ENCODE results near the gene RHBDL1. TPM values are rescaled to one million over a fixed set of nuclear protein-coding genes. Genes with fewer than 3 reads are reported as not detected.
A peak's percentile ranks its signal among the peaks of the same experiment; 100 is the strongest.
"Not testable (repeated sequence)": the region's sequence is repeated elsewhere in the genome, so short reads cannot be mapped to it uniquely, and the experiment has no call there.

Gene RHBDL1
- total RNA-seq, 1 experiment from 2014 or later, result 1.1 TPM

GRCh38 chr16:710500-711075 is 35.1 kb downstream of the RHBDL1 start:
- Histone ChIP-seq H3K36me3 (peaks cover 3% of the 10 kb centered on the region; the same call in 1 of the 2 replicates), H3K27me3 (replicated peaks) (peaks cover 36% of the 10 kb centered on the region), H3K9me3 (replicated peaks) (peaks cover 3% of the 10 kb centered on the region; the same call in 1 of the 2 replicates), H3K4me1 (replicated peaks) (peaks cover 25% of the 10 kb centered on the region), H3K27ac (no peak overlapping the region), H3K4me3 (no peak overlapping the region)
- DNase-seq (ENCODE audit: low read depth in 1 of 2, low spot score in 2 of 2), result no peak

GRCh38 chr16:711084-711483 is 35.6 kb downstream of the RHBDL1 start:
- H3K27ac ChIP-seq, result no peak overlapping the region
- peaks cover 34% of the 10 kb centered on the region for H3K27me3 ChIP-seq (replicated peaks)
- H3K36me3 ChIP-seq, result peaks cover 3% of the 10 kb centered on the region; the same call in 1 of the 2 replicates
- peaks cover 30% of the 10 kb centered on the region for H3K4me1 ChIP-seq (replicated peaks)
- H3K4me3 ChIP-seq, result no peak overlapping the region
- peaks cover 3% of the 10 kb centered on the region; the same call in 1 of the 2 replicates for H3K9me3 ChIP-seq (replicated peaks)
- no peak for DNase-seq (ENCODE audit: low read depth in 1 of 2, low spot score in 2 of 2)

GRCh38 chr16:711548-712320 is 36.3 kb downstream of the RHBDL1 start:
- Histone ChIP-seq H3K4me3 (no peak overlapping the region), H3K9me3 (replicated peaks) (peaks cover 3% of the 10 kb centered on the region; the same call in 1 of the 2 replicates), H3K36me3 (peaks cover 3% of the 10 kb centered on the region; the same call in 1 of the 2 replicates), H3K4me1 (replicated peaks) (peaks cover 34% of the 10 kb centered on the region), H3K27me3 (replicated peaks) (peaks cover 27% of the 10 kb centered on the region), H3K27ac (no peak overlapping the region)
- DNase-seq (ENCODE audit: low read depth in 1 of 2, low spot score in 2 of 2), result peak; percentile 62 to 84

GRCh38 chr16:712740-713250 is 37.3 kb downstream of the RHBDL1 start:
- H3K27ac ChIP-seq, H3K4me3 ChIP-seq: not testable (repeated sequence)

GRCh38 chr16:714079-714478 is 38.6 kb downstream of the RHBDL1 start:
- DNase-seq (ENCODE audit: low read depth in 1 of 2, low spot score in 2 of 2), result no peak
- no peak overlapping the region for H3K4me3 ChIP-seq

More at GRCh38 chr16:712740-713250, 37.3 kb downstream of the RHBDL1 start:
- H3K9me3 ChIP-seq (replicated peaks); H3K36me3 ChIP-seq: not testable (repeated sequence)
- peaks cover 34% of the 10 kb centered on the region for H3K4me1 ChIP-seq (replicated peaks)
- DNase-seq (ENCODE audit: low read depth in 1 of 2, low spot score in 2 of 2), result peak; percentile 89 to 92
- peaks cover 22% of the 10 kb centered on the region for H3K27me3 ChIP-seq (replicated peaks)

GRCh38 chr16:714558-715476 is 39.3 kb downstream of the RHBDL1 start, which contains the start of gene METRN:
Gene METRN (plus strand): TSS chr16:715118. CDS start chr16:715290, 172 bp downstream.
- no peak within 1 kb of the TSS for H3K27ac ChIP-seq
- DNase-seq (ENCODE audit: low read depth in 1 of 2, low spot score in 2 of 2), result peak; percentile 84 to 92
- peaks cover 12% of the 10 kb centered on the region for H3K27me3 ChIP-seq (replicated peaks)

More at GRCh38 chr16:714079-714478, 38.6 kb downstream of the RHBDL1 start:
- H3K27me3 ChIP-seq (replicated peaks), result peaks cover 20% of the 10 kb centered on the region
- no peak overlapping the region for H3K27ac ChIP-seq
- peaks cover 3% of the 10 kb centered on the region; the same call in 1 of the 2 replicates for H3K36me3 ChIP-seq
- H3K4me1 ChIP-seq (replicated peaks), result peaks cover 35% of the 10 kb centered on the region
- H3K9me3 ChIP-seq (replicated peaks), result peaks cover 3% of the 10 kb centered on the region; the same call in 1 of the 2 replicates

GRCh38 chr16:715477-716199 is 40.2 kb downstream of the RHBDL1 start:
- H3K36me3 ChIP-seq, result peaks cover 3% of the 10 kb centered on the region
- H3K27me3 ChIP-seq (replicated peaks), result peaks cover 4% of the 10 kb centered on the region
- H3K4me3 ChIP-seq, result peak overlapping the region; percentile 62
- H3K9me3 ChIP-seq (replicated peaks), result peaks cover 3% of the 10 kb centered on the region; the same call in 1 of the 2 replicates
- peaks cover 43% of the 10 kb centered on the region for H3K4me1 ChIP-seq (replicated peaks)
- DNase-seq (ENCODE audit: low read depth in 1 of 2, low spot score in 2 of 2), result peak in 1 of 2 experiments; percentile 59
- no peak overlapping the region for H3K27ac ChIP-seq

More at GRCh38 chr16:714558-715476, 39.3 kb downstream of the RHBDL1 start, which contains the start of gene METRN:
- Histone ChIP-seq H3K9me3 (replicated peaks) (peaks cover 3% of the 10 kb centered on the region; the same call in 1 of the 2 replicates), H3K4me3 (peak within 1 kb of the TSS; percentile 62), H3K4me1 (replicated peaks) (peaks cover 38% of the 10 kb centered on the region), H3K36me3 (peaks cover 3% of the 10 kb centered on the region; the same call in 1 of the 2 replicates)

- DNase-seq (ENCODE audit: low read depth in 1 of 2, low spot score in 2 of 2), result no peak
- peaks cover 5% of the 10 kb centered on the region; the same call in 1 of the 2 replicates for H3K9me3 ChIP-seq (replicated peaks)
- H3K4me1 ChIP-seq (replicated peaks), result peaks cover 49% of the 10 kb centered on the region
- peak overlapping the region; percentile 62; the same call in 1 of the 2 replicates for H3K4me3 ChIP-seq
- H3K36me3 ChIP-seq, result peaks cover 6% of the 10 kb centered on the region
- H3K27ac ChIP-seq, result no peak overlapping the region
- H3K27me3 ChIP-seq (replicated peaks), result no peaks in the 10 kb centered on the region; the same call in 1 of the 2 replicates
Measured at GRCh38 chr16:716200-716568, 40.7 kb downstream of the RHBDL1 start.

- no peak overlapping the region for H3K27ac ChIP-seq
- H3K9me3 ChIP-seq (replicated peaks), result peaks cover 8% of the 10 kb centered on the region; the same call in 1 of the 2 replicates
- no peaks in the 10 kb centered on the region; the same call in 1 of the 2 replicates for H3K27me3 ChIP-seq (replicated peaks)
- peaks cover 13% of the 10 kb centered on the region for H3K36me3 ChIP-seq
- H3K4me3 ChIP-seq, result no peak overlapping the region
- DNase-seq (ENCODE audit: low read depth in 1 of 2, low spot score in 2 of 2), result no peak
- peaks cover 56% of the 10 kb centered on the region for H3K4me1 ChIP-seq (replicated peaks)
Measured at GRCh38 chr16:716768-717325, 41.4 kb downstream of the RHBDL1 start.

- Histone ChIP-seq H3K27ac (no peak overlapping the region), H3K9me3 (replicated peaks) (peaks cover 8% of the 10 kb centered on the region; the same call in 1 of the 2 replicates), H3K36me3 (peaks cover 17% of the 10 kb centered on the region), H3K27me3 (replicated peaks) (no peaks in the 10 kb centered on the region; the same call in 1 of the 2 replicates), H3K4me1 (replicated peaks) (peaks cover 54% of the 10 kb centered on the region), H3K4me3 (no peak overlapping the region)
- DNase-seq (ENCODE audit: low read depth in 1 of 2, low spot score in 2 of 2), result no peak
Measured at GRCh38 chr16:717450-718245, 42.2 kb downstream of the RHBDL1 start.

GRCh38 chr16:718389-718788 is 42.9 kb downstream of the RHBDL1 start:
- Histone ChIP-seq H3K36me3 (peaks cover 20% of the 10 kb centered on the region), H3K4me1 (replicated peaks) (peaks cover 54% of the 10 kb centered on the region), H3K27me3 (replicated peaks) (no peaks in the 10 kb centered on the region; the same call in 1 of the 2 replicates), H3K27ac (no peak overlapping the region), H3K9me3 (replicated peaks) (peaks cover 8% of the 10 kb centered on the region; the same call in 1 of the 2 replicates), H3K4me3 (no peak overlapping the region)
- DNase-seq (ENCODE audit: low read depth in 1 of 2, low spot score in 2 of 2), result no peak

All from SJSA1 (cell line).